GM19351 (cell line): ENCODE measurements around the gene ZNF490.
"Not testable (repeated sequence)": the region's sequence is repeated elsewhere in the genome, so short reads cannot be mapped to it uniquely, and the experiment has no call there.

Experiments
- ATAC-seq: cut with Tn5 transposase; IDR thresholded peaks from one replicate; pipeline ENCODE4 v1.9.1; 2021; ENCODE audit warnings: mild to moderate bottlenecking, moderate library complexity; ENCODE audit not compliant: unreplicated experiment

The ZNF490 gene

GRCh38 chr19:12623361-12624031, 12.9 kb upstream of the ZNF490 start:
- ATAC-seq, result no peak

- ATAC-seq, result not testable (repeated sequence)
These were observed 10.8 kb upstream of the ZNF490 start for GRCh38 chr19:12621253-12622024.

- ATAC-seq, result no peak
These were observed 7.0 kb upstream of the ZNF490 start for GRCh38 chr19:12617646-12618045.

GRCh38 chr19:12611361-12611699, 717 bp upstream of the ZNF490 start:
- ATAC-seq, result no peak

- no peak for ATAC-seq
These were observed 3.0 kb downstream of the ZNF490 start for GRCh38 chr19:12607631-12608030.

GRCh38 chr19:12606796-12607195, 3.8 kb downstream of the ZNF490 start:
- no peak for ATAC-seq

GRCh38 chr19:12603714-12604113, 6.9 kb downstream of the ZNF490 start:
- no peak for ATAC-seq

GRCh38 chr19:12597594-12597993, 13.0 kb downstream of the ZNF490 start:
- no peak for ATAC-seq

- no peak for ATAC-seq
These were observed 13.6 kb downstream of the ZNF490 start for GRCh38 chr19:12596927-12597548.

- no peak for ATAC-seq
These were observed 14.1 kb downstream of the ZNF490 start for GRCh38 chr19:12596485-12596884.

- no peak for ATAC-seq
These were observed 29.5 kb downstream of the ZNF490 start for GRCh38 chr19:12581100-12581499.

GRCh38 chr19:12580180-12580694, 30.4 kb downstream of the ZNF490 start:
- ATAC-seq, result no peak

- ATAC-seq, result no peak
These were observed 32.0 kb downstream of the ZNF490 start for GRCh38 chr19:12578641-12579040.

GRCh38 chr19:12574036-12574435, 36.6 kb downstream of the ZNF490 start:
- no peak for ATAC-seq

- no peak for ATAC-seq
These were observed 42.7 kb downstream of the ZNF490 start for GRCh38 chr19:12567951-12568350.

GRCh38 chr19:12566380-12566779, 44.2 kb downstream of the ZNF490 start:
- not testable (repeated sequence) for ATAC-seq

- no peak for ATAC-seq
These were observed 46.5 kb downstream of the ZNF490 start for GRCh38 chr19:12564016-12564664.

- ATAC-seq, result no peak
These were observed 55.1 kb downstream of the ZNF490 start for GRCh38 chr19:12555456-12555930.

- peak; percentile 98 for ATAC-seq
These were observed 59.4 kb downstream of the ZNF490 start, which contains the start of gene ZNF564 for GRCh38 chr19:12551060-12551832. ZNF564 (minus strand) TSS chr19:12551482; CDS start chr19:12551332, 150 bp downstream.

- ATAC-seq, result no peak
These were observed 63.7 kb downstream of the ZNF490 start for GRCh38 chr19:12546903-12547302.
